Vagina (tissue), 2 donors: ENCODE results near the gene DOCK4. TPM values are rescaled to one million over a fixed set of nuclear protein-coding genes. Genes with fewer than 3 reads are reported as not detected.

Experiments
- DNase-seq, 2 donors: peaks; one replicate each; pipeline ENCODE4 v3.0.0-alpha.2; 2017; ENCODE audit errors: extremely low spot score in 2 of 2
- H3K27ac ChIP-seq: fragments of 200-600 bp; sonication (generic); one replicate; pipeline ENCODE4 v1.5.1; 2019
- H3K27me3 ChIP-seq: fragments of 200-600 bp; sonication (generic); one replicate; pipeline ENCODE4 v1.5.1; 2019
- H3K36me3 ChIP-seq, 2 donors: fragments of 200-600 bp; sonication (generic); one replicate each; pipeline ENCODE4 v1.5.1; 2017 to 2019
- H3K4me1 ChIP-seq: fragments of 200-600 bp; sonication (generic); one replicate; pipeline ENCODE4 v1.5.1; 2019
- H3K4me3 ChIP-seq, 2 donors: fragments of 200-600 bp; sonication (generic); 1 replicate in 1 of 2; 2 replicates in 1 of 2; pipeline ENCODE4 v1.5.1; 2016 to 2019
- H3K9me3 ChIP-seq: fragments of 200-600 bp; sonication (generic); one replicate; pipeline ENCODE4 v1.5.1; 2019
- CTCF ChIP-seq, 3 experiments: fragments of 450-650 bp in 2 of 3; fragments of 200-600 bp in 1 of 3; sonication (generic) in 1 of 3; IDR thresholded peaks; one replicate each; pipeline ENCODE4 v1.5.1; 2017 to 2019; ENCODE audit warnings: antibody characterized with exemption in 3 of 3, mild to moderate bottlenecking in 2 of 3, moderate library complexity in 2 of 3
- POLR2A ChIP-seq, 2 donors: fragments of 450-650 bp; IDR thresholded peaks; one replicate each; pipeline ENCODE4 v1.6.1; 2017; ENCODE audit warnings: antibody characterized with exemption in 2 of 2, mild to moderate bottlenecking in 2 of 2, moderate library complexity in 2 of 2
- POLR2AphosphoS5 ChIP-seq, 2 donors: sonication (generic); formaldehyde crosslinking; IDR thresholded peaks; one replicate each; pipeline ENCODE4 v1.9.0; 2017; ENCODE audit warnings: antibody characterized with exemption in 2 of 2, mild to moderate bottlenecking in 2 of 2, low read depth in 1 of 2; ENCODE audit not compliant: insufficient read depth in 1 of 2
- intact Hi-C: fragments of 100-400 bp; cut with DNase I; formaldehyde crosslinking; loops from one replicate; pipeline ENCODE4 v1.15.1; 2023
- total RNA-seq: library from RNA; depleted of rRNA; stranded (reverse); fragments of >200 nt; gene quantifications from one replicate; pipeline ENCODE4 v1.2.3, GENCODE V29; 2016

Gene DOCK4
- total RNA-seq, 1 donor from 2014 or later = 40.3 TPM

GRCh38 chr7:111730057-111730456 is 476.1 kb downstream of the DOCK4 start:
- Histone ChIP-seq H3K36me3 (peaks cover 0 to 6% of the 10 kb centered on the region in 2 donors), H3K27me3 (no peaks in the 10 kb centered on the region), H3K4me1 (peaks cover 3% of the 10 kb centered on the region), H3K4me3 (no peak overlapping the region), H3K9me3 (no peaks in the 10 kb centered on the region), H3K27ac (no peak overlapping the region)
- no peak for DNase-seq
- intact Hi-C loops = no loop called here
- TF ChIP-seq POLR2A (IDR thresholded peaks at IDR 0.05) (no peak), CTCF (IDR thresholded peaks at IDR 0.05) (no peak), POLR2AphosphoS5 (IDR thresholded peaks at IDR 0.05; ENCODE audit: insufficient read depth in 1 of 2, low read depth in 1 of 2) (no peak)

- intact Hi-C loops = loop anchor here (5.0 kb wide), 1 partner anchor 242 kb away; no protein-coding TSS in a partner anchor
- no peaks in the 10 kb centered on the region for H3K9me3 ChIP-seq
- no peak overlapping the region for H3K27ac ChIP-seq
- DNase-seq = no peak
- no peaks in the 10 kb centered on the region for H3K4me1 ChIP-seq
- H3K36me3 ChIP-seq = peaks cover 0 to 6% of the 10 kb centered on the region in 2 donors
- H3K27me3 ChIP-seq = no peaks in the 10 kb centered on the region
- H3K4me3 ChIP-seq = no peak overlapping the region
- TF ChIP-seq POLR2AphosphoS5 (IDR thresholded peaks at IDR 0.05; ENCODE audit: insufficient read depth in 1 of 2, low read depth in 1 of 2) = no peak
- no peak for TF ChIP-seq CTCF (IDR thresholded peaks at IDR 0.05)
- TF ChIP-seq POLR2A (IDR thresholded peaks at IDR 0.05) = no peak
These were observed 476.7 kb downstream of the DOCK4 start for GRCh38 chr7:111729483-111729882.

GRCh38 chr7:111728635-111728995 is 477.6 kb downstream of the DOCK4 start:
- no peaks in the 10 kb centered on the region for H3K27me3 ChIP-seq
- TF ChIP-seq CTCF (IDR thresholded peaks at IDR 0.05) (no peak), POLR2AphosphoS5 (IDR thresholded peaks at IDR 0.05; ENCODE audit: insufficient read depth in 1 of 2, low read depth in 1 of 2) (no peak), POLR2A (IDR thresholded peaks at IDR 0.05) (no peak)
- H3K9me3 ChIP-seq = no peaks in the 10 kb centered on the region

GRCh38 chr7:111727905-111728634 is 478.1 kb downstream of the DOCK4 start:
- no peak for DNase-seq
- no peak overlapping the region for H3K27ac ChIP-seq
- H3K36me3 ChIP-seq = peaks cover 0 to 6% of the 10 kb centered on the region in 2 donors
- intact Hi-C loops = loop anchor here (5.0 kb wide), 1 partner anchor 241 kb away; no protein-coding TSS in a partner anchor
- H3K4me3 ChIP-seq = no peak overlapping the region
- H3K4me1 ChIP-seq = no peaks in the 10 kb centered on the region
- TF ChIP-seq POLR2A (IDR thresholded peaks at IDR 0.05) = no peak
- H3K27me3 ChIP-seq = no peaks in the 10 kb centered on the region
- H3K9me3 ChIP-seq = no peaks in the 10 kb centered on the region

More at GRCh38 chr7:111728635-111728995, 477.6 kb downstream of the DOCK4 start:
- Histone ChIP-seq H3K4me3 (no peak overlapping the region), H3K4me1 (no peaks in the 10 kb centered on the region), H3K27ac (no peak overlapping the region), H3K36me3 (peaks cover 0 to 6% of the 10 kb centered on the region in 2 donors)
- intact Hi-C loops = loop anchor here (5.0 kb wide), 1 partner anchor 241 kb away; no protein-coding TSS in a partner anchor
- DNase-seq = no peak

- no peaks in the 10 kb centered on the region for H3K9me3 ChIP-seq
- no peak overlapping the region for H3K4me3 ChIP-seq
- no peak for DNase-seq
- intact Hi-C loops = no loop called here
- no peaks in the 10 kb centered on the region for H3K4me1 ChIP-seq
- no peaks in the 10 kb centered on the region for H3K36me3 ChIP-seq
- no peaks in the 10 kb centered on the region for H3K27me3 ChIP-seq
- no peak overlapping the region for H3K27ac ChIP-seq
- TF ChIP-seq POLR2AphosphoS5 (IDR thresholded peaks at IDR 0.05; ENCODE audit: insufficient read depth in 1 of 2, low read depth in 1 of 2) (no peak), POLR2A (IDR thresholded peaks at IDR 0.05) (no peak)
These were observed 487.3 kb downstream of the DOCK4 start for GRCh38 chr7:111718886-111719285.

- intact Hi-C loops = no loop called here
- TF ChIP-seq POLR2AphosphoS5 (IDR thresholded peaks at IDR 0.05; ENCODE audit: insufficient read depth in 1 of 2, low read depth in 1 of 2) (no peak), POLR2A (IDR thresholded peaks at IDR 0.05) (no peak), CTCF (IDR thresholded peaks at IDR 0.05) (no peak)
These were observed 494.7 kb downstream of the DOCK4 start for GRCh38 chr7:111711426-111712065.

More at GRCh38 chr7:111711426-111712065, 494.7 kb downstream of the DOCK4 start:
- DNase-seq = no peak
- H3K4me3 ChIP-seq = no peak overlapping the region
- H3K27me3 ChIP-seq = no peaks in the 10 kb centered on the region
- H3K36me3 ChIP-seq = no peaks in the 10 kb centered on the region
- no peaks in the 10 kb centered on the region for H3K9me3 ChIP-seq
- no peaks in the 10 kb centered on the region for H3K4me1 ChIP-seq
- no peak overlapping the region for H3K27ac ChIP-seq
